GM18867 (cell line): ENCODE data around the gene ABI3BP.
"Not testable (repeated sequence)": the region's sequence is repeated elsewhere in the genome, so short reads cannot be mapped to it uniquely, and the experiment has no call there.

ENCODE experiments used
- ATAC-seq: cut with Tn5 transposase; IDR thresholded peaks from one replicate; pipeline ENCODE4 v1.9.1; 2021; ENCODE audit warnings: mild to moderate bottlenecking, moderate library complexity; ENCODE audit not compliant: unreplicated experiment

ABI3BP gene

GRCh38 chr3:100946096-100946495 is 47.1 kb downstream of the ABI3BP start:
- ATAC-seq, result not testable (repeated sequence)

GRCh38 chr3:100941451-100941850 is 51.8 kb downstream of the ABI3BP start:
- no peak for ATAC-seq

GRCh38 chr3:100941041-100941440 is 52.2 kb downstream of the ABI3BP start:
- ATAC-seq, result no peak

- ATAC-seq, result no peak
Measured at GRCh38 chr3:100936931-100937330, 56.3 kb downstream of the ABI3BP start.

- no peak for ATAC-seq
Measured at GRCh38 chr3:100932491-100932890, 60.7 kb downstream of the ABI3BP start.

- no peak for ATAC-seq
Measured at GRCh38 chr3:100928638-100929428, 64.4 kb downstream of the ABI3BP start.

GRCh38 chr3:100927775-100928174 is 65.4 kb downstream of the ABI3BP start:
- no peak for ATAC-seq

- ATAC-seq, result no peak
Measured at GRCh38 chr3:100915706-100916495, 77.3 kb downstream of the ABI3BP start.

- no peak for ATAC-seq
Measured at GRCh38 chr3:100913870-100914648, 79.2 kb downstream of the ABI3BP start.

- ATAC-seq, result no peak
Measured at GRCh38 chr3:100912976-100913545, 80.2 kb downstream of the ABI3BP start.

- peak; percentile 55 for ATAC-seq
Measured at GRCh38 chr3:100912571-100912970, 80.7 kb downstream of the ABI3BP start.

- ATAC-seq, result no peak
Measured at GRCh38 chr3:100911956-100912355, 81.3 kb downstream of the ABI3BP start.

GRCh38 chr3:100910986-100911385 is 82.2 kb downstream of the ABI3BP start:
- ATAC-seq, result no peak

- no peak for ATAC-seq
Measured at GRCh38 chr3:100902572-100902971, 90.6 kb downstream of the ABI3BP start.

GRCh38 chr3:100900671-100901335 is 92.4 kb downstream of the ABI3BP start:
- ATAC-seq, result no peak

GRCh38 chr3:100899440-100900091 is 93.7 kb downstream of the ABI3BP start:
- peak; percentile 92 for ATAC-seq

- no peak for ATAC-seq
Measured at GRCh38 chr3:100898681-100899080, 94.5 kb downstream of the ABI3BP start.

- ATAC-seq, result no peak
Measured at GRCh38 chr3:100896994-100897393, 96.2 kb downstream of the ABI3BP start.

GRCh38 chr3:100893590-100893989 is 99.6 kb downstream of the ABI3BP start:
- no peak for ATAC-seq

GRCh38 chr3:100893108-100893507 is 100.1 kb downstream of the ABI3BP start:
- no peak for ATAC-seq
